Glutamatergic neuron (in vitro differentiated cells): ENCODE measurements around the gene FAM222A. TPM values are rescaled to one million over a fixed set of nuclear protein-coding genes. Genes with fewer than 3 reads are reported as not detected.
A peak's percentile ranks its signal among the peaks of the same experiment; 100 is the strongest.

Experiments used
- DNase-seq: peaks from one replicate; pipeline ENCODE4 v3.0.0; 2022
- H3K27ac Mint-ChIP-seq: one replicate; pipeline ENCODE4 v1.8.0; 2020; ENCODE audit warnings: mild to moderate bottlenecking, mixed read lengths, inconsistent platforms; ENCODE audit not compliant: unreplicated experiment
- H3K27me3 Mint-ChIP-seq: one replicate; pipeline ENCODE4 v1.8.0; 2020; ENCODE audit warnings: mild to moderate bottlenecking, moderate library complexity, mixed read lengths, inconsistent platforms; ENCODE audit not compliant: unreplicated experiment
- H3K36me3 Mint-ChIP-seq: one replicate; pipeline ENCODE4 v1.8.0; 2020; ENCODE audit warnings: mild to moderate bottlenecking, mixed read lengths, inconsistent platforms; ENCODE audit not compliant: unreplicated experiment
- H3K4me1 Mint-ChIP-seq: one replicate; pipeline ENCODE4 v1.8.0; 2020; ENCODE audit warnings: mild to moderate bottlenecking, low read depth, mixed read lengths, inconsistent platforms; ENCODE audit not compliant: unreplicated experiment
- H3K4me3 Mint-ChIP-seq: one replicate; pipeline ENCODE4 v1.8.0; 2020; ENCODE audit warnings: mild to moderate bottlenecking, mixed read lengths, inconsistent platforms; ENCODE audit not compliant: unreplicated experiment
- H3K9me3 Mint-ChIP-seq: one replicate; pipeline ENCODE4 v1.8.0; 2020; ENCODE audit warnings: mild to moderate bottlenecking, moderate library complexity, mixed read lengths, inconsistent platforms; ENCODE audit not compliant: unreplicated experiment
- total RNA-seq: library from RNA; stranded (reverse); fragmentation: NEBNext Ultra II Directional; extraction: Animal tissue kit (Norgen Biotek cat#: 25700); gene quantifications from one replicate; pipeline ENCODE4 v1.2.1, GENCODE V29; 2021; ENCODE audit not compliant: unreplicated experiment
- TF ChIP-seq, protein P1 (sequence below): fragments of 200-600 bp; sonication (generic); IDR thresholded peaks from one replicate; pipeline ENCODE4 v1.5.0; 2021; ENCODE audit not compliant: partially characterized antibody, unreplicated experiment

The FAM222A gene
- total RNA-seq, 1 donor from 2014 or later = 18.1 TPM

DNA sequence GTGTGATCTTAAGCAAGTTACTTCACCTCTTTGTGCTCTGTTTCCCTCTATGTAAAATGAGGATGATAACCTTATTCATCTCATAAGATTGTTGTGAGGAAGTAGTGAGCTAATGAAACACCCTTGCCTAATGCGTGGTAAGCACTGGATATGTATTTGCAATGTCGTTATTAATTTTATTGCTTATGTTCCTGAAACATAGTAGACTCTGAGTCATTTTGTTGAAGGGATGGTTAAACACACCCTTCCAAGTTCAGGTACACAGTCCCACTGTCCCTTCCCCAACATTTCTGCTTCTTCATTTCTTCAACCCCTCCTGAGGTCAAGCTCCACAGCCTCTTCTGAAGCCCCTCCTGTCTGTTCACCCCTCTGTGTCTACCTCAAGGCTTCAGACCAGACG is 40.2 kb upstream of the FAM222A start:
- Mint-ChIP-seq H3K9me3 (peaks cover 4% of the 10 kb centered on the region), H3K4me3 (no peak overlapping the region), H3K27ac (no peak overlapping the region), H3K4me1 (peaks cover 9% of the 10 kb centered on the region), H3K27me3 (peaks cover 3% of the 10 kb centered on the region), H3K36me3 (no peaks in the 10 kb centered on the region)
- TF ChIP-seq, protein P1, sequence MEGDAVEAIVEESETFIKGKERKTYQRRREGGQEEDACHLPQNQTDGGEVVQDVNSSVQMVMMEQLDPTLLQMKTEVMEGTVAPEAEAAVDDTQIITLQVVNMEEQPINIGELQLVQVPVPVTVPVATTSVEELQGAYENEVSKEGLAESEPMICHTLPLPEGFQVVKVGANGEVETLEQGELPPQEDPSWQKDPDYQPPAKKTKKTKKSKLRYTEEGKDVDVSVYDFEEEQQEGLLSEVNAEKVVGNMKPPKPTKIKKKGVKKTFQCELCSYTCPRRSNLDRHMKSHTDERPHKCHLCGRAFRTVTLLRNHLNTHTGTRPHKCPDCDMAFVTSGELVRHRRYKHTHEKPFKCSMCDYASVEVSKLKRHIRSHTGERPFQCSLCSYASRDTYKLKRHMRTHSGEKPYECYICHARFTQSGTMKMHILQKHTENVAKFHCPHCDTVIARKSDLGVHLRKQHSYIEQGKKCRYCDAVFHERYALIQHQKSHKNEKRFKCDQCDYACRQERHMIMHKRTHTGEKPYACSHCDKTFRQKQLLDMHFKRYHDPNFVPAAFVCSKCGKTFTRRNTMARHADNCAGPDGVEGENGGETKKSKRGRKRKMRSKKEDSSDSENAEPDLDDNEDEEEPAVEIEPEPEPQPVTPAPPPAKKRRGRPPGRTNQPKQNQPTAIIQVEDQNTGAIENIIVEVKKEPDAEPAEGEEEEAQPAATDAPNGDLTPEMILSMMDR = no peak
- DNase-seq = no peak

DNA sequence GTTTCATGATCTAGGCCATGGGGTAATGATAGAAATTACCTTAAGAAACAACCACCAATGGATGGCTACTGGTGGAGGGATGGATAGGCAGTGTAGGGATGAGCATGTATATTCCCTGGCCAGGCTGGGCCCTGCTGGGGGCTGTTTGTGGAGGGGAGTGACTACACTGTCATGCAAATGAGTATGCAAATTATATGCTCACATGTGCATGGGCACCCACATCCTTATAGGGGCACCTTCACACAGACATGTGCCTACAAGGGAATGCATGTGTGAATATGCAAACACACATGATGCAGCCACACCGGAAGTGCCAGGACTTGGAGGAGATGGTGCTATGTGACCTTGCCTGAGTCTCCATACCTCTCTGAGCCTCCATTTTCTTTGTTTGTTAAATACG is 39.7 kb upstream of the FAM222A start:
- H3K4me1 Mint-ChIP-seq = peaks cover 10% of the 10 kb centered on the region
- TF ChIP-seq, protein P1 = no peak

DNA sequence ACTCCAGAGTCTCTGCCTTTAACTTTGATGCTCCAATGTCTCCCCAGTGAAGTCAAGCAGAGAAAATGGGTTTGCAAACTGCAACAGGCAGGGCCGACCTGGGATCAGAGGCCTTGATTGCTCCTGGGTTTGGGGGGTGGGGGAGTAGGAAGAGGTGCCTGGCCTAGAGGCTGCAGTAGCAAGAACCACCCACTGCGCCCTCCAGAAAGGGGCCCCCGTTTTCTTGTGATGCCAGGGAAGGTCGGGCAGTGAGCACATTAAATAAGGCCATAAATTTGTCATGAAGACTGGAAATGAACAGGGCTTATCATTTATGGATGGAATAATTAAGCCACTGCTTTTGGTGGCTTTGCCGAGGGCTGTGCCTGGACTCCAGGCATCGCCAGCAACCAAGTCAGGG is 38.2 kb upstream of the FAM222A start:
- TF ChIP-seq, protein P1 = no peak
- H3K27ac Mint-ChIP-seq = no peak overlapping the region

More for the DNA sequence above, 39.7 kb upstream of the FAM222A start:
- no peak for DNase-seq
- Mint-ChIP-seq H3K9me3 (peaks cover 4% of the 10 kb centered on the region), H3K27ac (no peak overlapping the region), H3K4me3 (no peak overlapping the region), H3K27me3 (peaks cover 4% of the 10 kb centered on the region), H3K36me3 (no peaks in the 10 kb centered on the region)

DNA sequence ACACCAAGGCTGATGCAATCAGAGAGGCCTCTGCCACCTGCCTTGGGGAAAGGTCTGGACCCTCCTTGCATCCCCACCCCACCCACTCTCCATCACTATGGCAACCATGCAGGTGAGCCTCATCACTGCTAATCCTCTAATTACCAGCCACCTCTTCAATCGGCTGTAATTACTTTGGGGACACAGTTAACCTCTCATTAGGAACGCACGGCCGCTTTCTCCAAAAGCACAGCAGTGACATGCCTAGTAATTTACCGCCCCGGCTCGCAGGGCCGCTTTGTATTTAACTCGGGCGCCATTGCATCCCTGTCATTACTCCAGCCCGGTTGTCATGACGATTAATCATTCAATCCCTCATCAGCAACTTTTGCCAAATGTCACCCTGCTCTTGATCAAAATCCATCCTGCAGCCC is 36.3 kb upstream of the FAM222A start:
- Mint-ChIP-seq H3K9me3 (peaks cover 4% of the 10 kb centered on the region), H3K4me3 (no peak overlapping the region), H3K4me1 (peaks cover 12% of the 10 kb centered on the region), H3K36me3 (no peaks in the 10 kb centered on the region), H3K27ac (no peak overlapping the region), H3K27me3 (peaks cover 5% of the 10 kb centered on the region)
- TF ChIP-seq, protein P1 = no peak
- peak; percentile 27 for DNase-seq

More for the DNA sequence above, 38.2 kb upstream of the FAM222A start:
- peaks cover 4% of the 10 kb centered on the region for H3K9me3 Mint-ChIP-seq
- no peaks in the 10 kb centered on the region for H3K36me3 Mint-ChIP-seq
- no peak overlapping the region for H3K4me3 Mint-ChIP-seq
- no peak for DNase-seq
- H3K4me1 Mint-ChIP-seq = peaks cover 12% of the 10 kb centered on the region
- peaks cover 5% of the 10 kb centered on the region for H3K27me3 Mint-ChIP-seq

GRCh38 chr12:109678719-109679118 is 34.9 kb upstream of the FAM222A start:
- Mint-ChIP-seq H3K9me3 (peaks cover 4% of the 10 kb centered on the region), H3K36me3 (no peaks in the 10 kb centered on the region), H3K4me1 (peaks cover 12% of the 10 kb centered on the region), H3K27me3 (peaks cover 9% of the 10 kb centered on the region), H3K4me3 (peak overlapping the region; percentile 38), H3K27ac (peak overlapping the region; percentile 85)
- peak; percentile 51 for DNase-seq
- TF ChIP-seq, protein P1 = no peak
